Erythroblast (primary cell): ENCODE results near the gene GPR39.

ENCODE experiments used
- DNase-seq, 2 experiments: peaks; one replicate each; lab custom pipeline; 2025; lab: John Stamatoyannopoulos, UW
- GATA1 ChIP-seq: IDR thresholded peaks from 2 replicates; pipeline ENCODE4 v1.6.1; 2011; ENCODE audit warnings: low read depth, mild to moderate bottlenecking, control low read depth, low read length, moderate library complexity
- POLR2A ChIP-seq: IDR thresholded peaks from 2 replicates; pipeline ENCODE4 v1.6.1; 2011; ENCODE audit warnings: mild to moderate bottlenecking, low read length

GPR39 gene

DNA sequence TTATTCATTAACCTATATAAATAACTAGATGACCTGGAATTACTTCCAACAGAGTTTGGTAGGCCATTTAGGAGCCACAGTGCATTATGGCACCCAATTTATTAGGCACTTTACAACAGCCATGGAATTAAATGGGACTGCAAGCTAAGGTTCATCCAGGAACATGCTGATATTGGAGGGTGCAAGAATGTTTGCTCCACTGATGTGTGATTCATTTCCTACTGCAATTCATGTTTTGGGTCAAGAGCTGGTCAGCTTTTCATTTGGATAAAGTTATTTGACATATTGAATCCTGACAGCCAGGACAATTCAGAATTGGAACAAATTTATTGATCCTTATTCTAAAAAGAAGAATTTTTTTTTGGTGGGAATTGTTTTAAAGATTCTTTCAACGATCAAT lies 265.2 kb downstream of the GPR39 start:
- TF ChIP-seq GATA1 = no peak
- TF ChIP-seq POLR2A = no peak
- no peak for DNase-seq

DNA sequence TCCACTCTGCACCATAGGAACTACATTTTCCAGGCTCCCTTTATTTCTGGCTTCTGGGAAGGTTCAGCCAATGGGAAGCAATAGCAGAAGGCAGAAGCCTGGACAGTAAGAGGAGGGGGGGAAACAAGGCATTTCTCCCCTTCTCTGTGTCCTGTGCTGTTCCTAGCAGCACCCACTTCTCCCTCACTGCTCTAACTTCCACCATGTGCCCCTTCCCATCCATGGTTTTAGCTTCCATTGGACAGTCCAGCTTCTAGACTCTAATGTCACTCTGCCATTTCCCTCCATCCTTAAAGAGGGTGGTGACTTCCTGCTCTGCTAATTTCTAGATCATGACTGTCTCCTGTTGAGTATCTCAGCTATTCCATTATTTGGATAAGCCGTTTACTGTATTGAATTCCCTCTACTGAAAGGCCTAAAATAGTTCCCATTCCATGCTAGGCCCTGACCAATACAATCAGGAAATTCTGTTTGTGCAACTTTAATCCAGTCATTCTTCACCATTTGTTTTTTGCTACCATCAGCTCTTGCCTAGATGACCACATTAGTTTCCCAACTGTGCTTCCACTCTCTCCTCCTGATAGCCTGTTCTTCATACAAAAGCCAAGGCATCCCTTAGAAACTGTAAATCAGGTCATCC lies 274.2 kb downstream of the GPR39 start:
- TF ChIP-seq GATA1 (no peak), POLR2A (no peak)
- no peak for DNase-seq

DNA sequence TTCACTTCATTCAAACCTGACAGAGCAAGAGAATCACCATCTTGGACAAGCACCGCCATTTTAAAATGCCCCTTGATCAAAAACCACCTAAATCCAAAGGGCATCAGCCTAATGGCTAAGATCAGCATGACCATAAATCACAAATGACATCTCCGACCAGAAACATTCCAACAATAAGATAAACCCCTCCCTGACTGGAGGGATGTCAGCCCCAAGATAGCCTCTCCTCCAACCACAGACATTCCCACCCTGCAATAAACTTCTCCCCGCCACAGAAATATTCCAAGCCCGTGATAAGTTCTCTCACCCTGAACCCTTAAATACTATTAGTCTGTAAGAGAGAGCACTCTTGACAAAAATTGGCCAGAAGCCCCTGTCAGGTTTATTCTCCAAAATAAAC lies 275.0 kb downstream of the GPR39 start:
- no peak for DNase-seq
- TF ChIP-seq POLR2A = no peak
- no peak for TF ChIP-seq GATA1

DNA sequence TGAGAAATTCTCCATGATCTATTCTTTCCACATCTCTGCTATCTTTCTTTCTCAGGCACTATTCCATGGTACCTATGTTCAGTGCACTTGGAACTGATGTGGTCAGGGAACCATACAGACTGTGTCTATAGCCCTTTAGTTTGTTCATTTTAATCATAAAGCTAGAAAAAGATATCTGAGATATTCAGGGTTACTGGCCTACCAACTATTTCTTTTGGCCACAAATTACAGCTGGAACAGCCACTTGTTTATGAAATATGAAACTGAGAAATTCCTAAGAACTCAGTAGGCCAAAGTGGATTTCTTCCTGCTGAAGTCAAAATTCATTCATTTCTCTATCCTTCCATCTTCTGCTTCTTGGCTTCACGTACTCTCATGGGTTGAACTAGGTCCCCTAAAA lies 276.2 kb downstream of the GPR39 start:
- no peak for TF ChIP-seq POLR2A
- TF ChIP-seq GATA1 = no peak
- no peak for DNase-seq
